Left cardiac atrium (tissue), 4 donors: ENCODE measurements around the gene GABARAP. TPM values are rescaled to one million over a fixed set of nuclear protein-coding genes. Genes with fewer than 3 reads are reported as not detected.

Source experiments
- ATAC-seq, 2 donors: fragments of 200-7000 bp; cut with Tn5 transposase; one replicate each; pipeline ENCODE4 v1.9.1; 2020; ENCODE audit warnings: mild to moderate bottlenecking in 2 of 2, moderate library complexity in 2 of 2
- DNase-seq: peaks from one replicate; pipeline ENCODE4 v3.0.0-alpha.2; 2020
- intact Hi-C, 2 donors: fragments of 100-400 bp; cut with DNase I; formaldehyde crosslinking; loops; one replicate each; pipeline versions ENCODE4 v1.14.1 to v1.15.1; 2022 to 2023
- total RNA-seq, 2 donors: library from RNA; stranded (reverse); fragmentation: NEBNext Ultra II Directional; extraction: Animal tissue kit (Norgen Biotek cat#: 25700); gene quantifications; one replicate each; pipeline ENCODE4 v1.2.1, GENCODE V29; 2021
- donor health status: DM: no; HTN: yes; CAD: no.
- donor health status: DM: no; HTN: yes; CAD: no; lungs with severe emphysema.
- donor health status: DM: yes; HTN: yes; CAD: no.
- donor health status: Dilated cardiomyopathy.

GABARAP gene
- total RNA-seq, 2 donors from 2014 or later, result 459 to 475 TPM

GRCh38 chr17:7226721-7227710 is 15.2 kb downstream of the GABARAP start:
- DNase-seq, result peak; percentile 21
- intact Hi-C loops, result no loop called here
- no peak for ATAC-seq

GRCh38 chr17:7225711-7226331 is 16.4 kb downstream of the GABARAP start:
- ATAC-seq, result no peak
- DNase-seq, result peak; percentile 26
- intact Hi-C loops, result no loop called here

- ATAC-seq (no peak), DNase-seq (no peak)
- intact Hi-C loops, result no loop called here
Observed at GRCh38 chr17:7224661-7225111, 17.6 kb downstream of the GABARAP start.

- DNase-seq (peak; percentile 29), ATAC-seq (no peak)
- intact Hi-C loops, result no loop called here
Observed at GRCh38 chr17:7224110-7224509, 18.1 kb downstream of the GABARAP start.

GRCh38 chr17:7223375-7223774 is 18.9 kb downstream of the GABARAP start:
- intact Hi-C loops, result no loop called here
- ATAC-seq, result no peak
- no peak for DNase-seq

GRCh38 chr17:7222972-7223292 is 19.3 kb downstream of the GABARAP start:
- DNase-seq (peak; percentile 20), ATAC-seq (no peak)
- intact Hi-C loops, result no loop called here

GRCh38 chr17:7222093-7222971 is 19.9 kb downstream of the GABARAP start:
- intact Hi-C loops, result no loop called here
- no peak for DNase-seq
- no peak for ATAC-seq

GRCh38 chr17:7221278-7222092 is 20.8 kb downstream of the GABARAP start:
- ATAC-seq (no peak), DNase-seq (peak; percentile 21)
- intact Hi-C loops, result no loop called here

- ATAC-seq (peak in 1 of 2 donors; percentile 2), DNase-seq (peak; percentile 60)
- intact Hi-C loops, result no loop called here
Observed at GRCh38 chr17:7220593-7221277, 21.5 kb downstream of the GABARAP start.

- intact Hi-C loops, result no loop called here
- ATAC-seq, result peak; percentile 82 to 90
- peak; percentile 98 for DNase-seq
Observed at GRCh38 chr17:7219812-7220592, 22.2 kb downstream of the GABARAP start, which contains the start of the genes ACADVL and DLG4. Gene ACADVL, plus strand, starts transcription at chr17:7219938. Its CDS starts 47 bp downstream, at chr17:7219985. Gene DLG4, minus strand, starts transcription at chr17:7219836.

- DNase-seq (no peak), ATAC-seq (no peak)
- intact Hi-C loops, result no loop called here
Observed at GRCh38 chr17:7219229-7219811, 22.9 kb downstream of the GABARAP start.

- ATAC-seq, result no peak
- intact Hi-C loops, result no loop called here
- peak; percentile 21 for DNase-seq
Observed at GRCh38 chr17:7218758-7219157, 23.5 kb downstream of the GABARAP start.

- DNase-seq (peak; percentile 26), ATAC-seq (no peak)
- intact Hi-C loops, result no loop called here
Observed at GRCh38 chr17:7218166-7218565, 24.1 kb downstream of the GABARAP start.

- ATAC-seq, result no peak
- peak; percentile 74 for DNase-seq
- intact Hi-C loops, result no loop called here
Observed at GRCh38 chr17:7217113-7217987, 24.9 kb downstream of the GABARAP start.

GRCh38 chr17:7216242-7217112 is 25.8 kb downstream of the GABARAP start:
- intact Hi-C loops, result no loop called here
- DNase-seq (no peak), ATAC-seq (no peak)
